Neuronal stem cell (in vitro differentiated cells): ENCODE data around the gene YPEL1. TPM values are rescaled to one million over a fixed set of nuclear protein-coding genes. Genes with fewer than 3 reads are reported as not detected.

Experiments
- small RNA-seq: library from polyadenylated mRNA; stranded (forward); fragments of <200 nt; extraction: miRNeasy Mini kit (QIAGEN cat#:217004); gene quantifications from one replicate; pipeline ENCODE3, GENCODE V24; 2013; ENCODE audit not compliant: insufficient read depth

The YPEL1 gene

Small RNA genes within 50 kb of the gene (small RNA-seq; reads per million reads assigned to genes)
- 1,856 reads per million, percentile 99 among the genes with 10 or more reads in this experiment for gene MIR301B
- not detected for gene RN7SL280P
